ENCODE data around the gene CCDC122. TPM values are rescaled to one million over a fixed set of nuclear protein-coding genes. Genes with fewer than 3 reads are reported as not detected.

The CCDC122 gene
- total RNA-seq, 2 donors from 2014 or later, result 0.25 to 2.8 TPM

GRCh38 chr13:43787997-43788396 is 91.5 kb downstream of the CCDC122 start:
- Mint-ChIP-seq H3K9me3 (no peaks in the 10 kb centered on the region), H3K27ac (no peak overlapping the region), H3K36me3 (no peaks in the 10 kb centered on the region)
- ATAC-seq (no peak), DNase-seq (ENCODE audit: low spot score in 2 of 2) (no peak)

DNA sequence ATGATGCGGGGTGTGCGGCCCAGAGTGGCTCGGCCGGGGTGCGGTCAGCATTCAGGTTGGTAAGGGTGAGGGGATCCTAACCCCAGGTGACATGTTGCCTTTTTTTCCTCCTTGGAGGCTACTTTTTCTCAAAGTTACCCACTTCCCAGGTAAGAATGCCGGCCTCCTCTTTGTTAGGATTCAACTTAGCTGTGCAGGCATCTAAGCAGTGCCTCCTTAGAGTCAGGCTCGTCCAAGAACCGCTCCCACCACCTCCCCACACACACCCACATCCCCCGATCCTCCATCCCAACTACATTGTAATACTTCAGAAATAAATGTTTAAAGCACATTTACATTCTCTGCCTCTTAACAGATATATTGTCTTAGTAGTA is 92.0 kb downstream of the CCDC122 start:
- ATAC-seq (no peak), DNase-seq (ENCODE audit: low spot score in 2 of 2) (no peak)
- H3K36me3 Mint-ChIP-seq, result no peaks in the 10 kb centered on the region
- H3K27ac Mint-ChIP-seq, result no peak overlapping the region
- H3K9me3 Mint-ChIP-seq, result no peaks in the 10 kb centered on the region

- no peaks in the 10 kb centered on the region for H3K9me3 Mint-ChIP-seq
- H3K27ac Mint-ChIP-seq, result no peak within 1 kb of the TSS
- DNase-seq (ENCODE audit: low spot score in 2 of 2), result peak in 1 of 2 donors; percentile 40
- no peaks in the 10 kb centered on the region for H3K36me3 Mint-ChIP-seq
- peak; percentile 55 to 74 for ATAC-seq
Observed at GRCh38 chr13:43786766-43787517, 92.6 kb downstream of the CCDC122 start, which contains the start of gene ENOX1. TSS of gene ENOX1 (minus strand) at chr13:43786972.

GRCh38 chr13:43786472-43786765 is 93.1 kb downstream of the CCDC122 start:
- Mint-ChIP-seq H3K27ac (no peak overlapping the region), H3K9me3 (no peaks in the 10 kb centered on the region), H3K36me3 (no peaks in the 10 kb centered on the region)
- ATAC-seq (peak; percentile 26 to 51), DNase-seq (ENCODE audit: low spot score in 2 of 2) (no peak)

Other genes starting within 250 kb of the CCDC122 start
- gene ENOX1, start 92.8 kb downstream of the CCDC122 start, total RNA-seq, result 1 to 10 TPM in 1 of 2 donors, not detected in 1; 1.8 TPM
- 1 to 10 TPM in 1 of 2 donors, under 1 TPM in 1; 0.87 to 3.7 TPM for gene LACC1, start 164 bp upstream of the CCDC122 start, total RNA-seq

Measured in activated naive CD4-positive, alpha-beta T cell treated with anti-CD3 and anti-CD28 coated beads, Interleukin-2, amount 50 U/mL, for 72 hours (primary cell).